DLD1 (cell line): ENCODE results near the gene RADIL.

Experiments used
- in situ Hi-C: cut with HindIII; loops from 2 replicates; pipeline ENCODE4 v1.10.0; 2017; ENCODE audit warnings: low sequenced_read_pairs

Gene RADIL

DNA sequence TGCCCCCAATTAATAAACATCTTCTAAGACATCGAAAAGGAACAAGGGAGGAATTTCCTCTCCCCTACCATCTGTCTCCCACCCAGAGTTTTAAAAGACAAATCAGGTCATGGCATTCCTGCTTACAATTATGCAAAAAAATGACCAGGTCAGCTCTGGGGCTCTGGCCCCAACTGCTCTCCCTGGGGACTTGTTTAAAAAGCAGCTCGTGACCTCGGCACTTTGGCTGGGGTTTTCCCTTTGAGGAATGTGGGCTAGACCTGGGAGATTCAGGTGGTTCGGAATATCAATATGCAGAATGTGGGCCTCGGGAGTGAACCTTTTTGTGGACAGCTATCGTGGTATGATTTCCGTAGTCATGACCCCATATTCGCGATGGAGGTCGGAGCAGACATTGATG is 648 bp upstream of the RADIL start:
- in situ Hi-C loops, result no loop called here

DNA sequence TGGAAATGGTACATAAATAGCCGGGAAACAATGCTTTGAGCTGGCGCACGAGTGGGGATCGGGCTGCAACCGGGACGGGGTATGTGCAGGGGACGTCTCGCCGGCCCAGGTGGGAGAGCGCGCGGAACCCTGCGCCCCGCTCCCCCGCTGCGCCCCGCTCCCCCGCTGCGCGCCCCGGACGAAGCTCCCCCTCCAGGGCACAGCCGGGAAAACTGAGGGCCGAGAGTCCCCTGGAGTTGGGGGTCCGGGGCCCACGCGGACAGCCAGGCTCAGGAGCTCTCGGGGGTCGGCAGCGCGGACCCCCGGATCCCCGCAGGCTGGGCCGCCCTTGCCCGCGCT is 514 bp downstream of the RADIL start:
- in situ Hi-C loops, result no loop called here

DNA sequence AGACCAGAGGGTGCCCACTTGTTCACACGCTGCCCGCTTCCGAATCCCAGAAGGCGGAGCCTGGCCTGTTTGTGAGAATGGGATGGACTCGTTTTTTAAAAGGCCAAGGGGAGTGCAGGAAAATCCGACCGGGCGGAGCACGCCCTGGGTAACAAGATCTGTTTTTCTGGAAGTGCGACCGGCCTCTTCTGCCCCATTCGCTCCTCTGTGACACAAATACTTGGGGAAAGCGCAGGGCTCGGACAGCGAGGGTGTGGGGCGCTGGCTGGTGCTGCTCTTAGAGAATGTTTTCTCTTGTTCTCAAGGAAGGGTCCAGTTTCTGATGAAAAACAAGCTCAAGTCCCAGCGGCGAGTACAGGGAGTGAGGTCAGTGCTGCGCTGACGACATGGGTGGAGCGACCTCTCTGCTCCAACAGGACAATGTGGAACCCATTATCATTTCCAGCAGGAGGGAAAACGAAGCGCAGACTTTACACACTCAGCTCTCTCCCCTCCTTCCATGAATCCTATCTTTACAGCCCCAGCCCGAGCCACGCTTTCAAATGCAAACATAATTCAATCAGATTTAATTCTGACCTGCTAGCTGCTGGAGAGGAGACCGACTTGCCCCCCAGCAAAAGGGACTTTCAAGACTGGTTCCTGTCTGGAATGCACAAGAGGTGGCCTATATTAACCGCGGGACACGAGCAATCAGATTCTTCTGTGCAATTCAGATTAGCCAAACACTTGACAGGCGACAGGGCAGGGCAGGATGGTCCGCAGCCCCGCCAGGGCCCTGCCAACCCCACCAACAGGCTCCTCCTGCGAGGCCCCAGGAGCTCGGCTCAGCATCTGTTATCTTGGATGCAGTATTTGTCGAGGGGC is 1.1 kb downstream of the RADIL start:
- in situ Hi-C loops, result no loop called here

DNA sequence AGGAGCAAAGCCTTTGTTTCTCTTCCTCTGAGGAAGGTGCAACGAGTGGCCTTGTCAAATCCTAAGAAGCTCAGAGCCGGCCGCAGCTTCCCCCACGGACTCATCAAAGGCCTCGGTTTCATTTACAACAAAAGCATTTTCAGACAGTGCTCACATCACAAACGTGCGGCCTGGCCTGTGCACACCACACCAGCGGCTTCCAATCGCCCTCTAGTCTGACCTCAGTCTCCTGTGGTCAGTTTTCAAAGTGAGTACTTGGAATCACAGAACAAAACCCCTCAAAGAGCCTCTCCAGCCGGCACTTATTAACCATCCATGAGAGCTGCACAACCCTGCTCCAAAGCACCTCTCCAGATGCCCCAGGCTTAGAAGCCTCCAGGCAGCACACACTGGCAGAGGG is 3.3 kb downstream of the RADIL start:
- in situ Hi-C loops, result no loop called here

DNA sequence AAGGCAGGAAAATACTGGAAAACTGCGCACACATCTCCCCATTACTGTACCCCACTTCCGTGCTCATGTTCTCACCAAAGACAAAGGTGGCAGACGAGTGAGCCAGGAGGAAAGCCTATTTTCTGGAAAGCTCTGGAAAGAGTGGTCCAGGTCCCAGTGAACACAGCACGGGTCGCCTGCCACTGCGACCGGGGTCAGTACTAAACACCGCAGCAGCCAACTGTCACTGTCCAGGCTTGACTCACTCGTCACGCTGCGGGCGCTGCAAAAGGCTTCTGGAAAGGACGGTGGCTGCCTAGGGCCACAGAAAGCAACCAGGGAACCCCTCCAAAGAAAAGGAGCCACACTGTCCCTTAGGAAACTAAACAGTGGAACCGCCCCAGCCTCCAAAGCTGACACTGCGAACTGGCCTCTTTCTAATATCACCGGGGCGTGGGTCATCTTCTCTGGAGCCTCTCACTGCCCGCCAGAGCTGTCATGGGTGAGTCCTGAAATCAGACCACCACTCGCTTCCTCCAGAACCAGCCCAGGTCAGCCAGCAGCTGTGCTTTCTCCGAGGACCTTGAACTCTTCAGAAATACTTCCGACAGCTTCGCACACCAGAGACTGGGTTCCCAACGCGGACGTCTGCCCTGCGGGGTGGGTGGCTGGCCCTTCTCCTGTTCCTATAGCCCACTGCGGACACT is 4.0 kb downstream of the RADIL start:
- in situ Hi-C loops, result no loop called here

DNA sequence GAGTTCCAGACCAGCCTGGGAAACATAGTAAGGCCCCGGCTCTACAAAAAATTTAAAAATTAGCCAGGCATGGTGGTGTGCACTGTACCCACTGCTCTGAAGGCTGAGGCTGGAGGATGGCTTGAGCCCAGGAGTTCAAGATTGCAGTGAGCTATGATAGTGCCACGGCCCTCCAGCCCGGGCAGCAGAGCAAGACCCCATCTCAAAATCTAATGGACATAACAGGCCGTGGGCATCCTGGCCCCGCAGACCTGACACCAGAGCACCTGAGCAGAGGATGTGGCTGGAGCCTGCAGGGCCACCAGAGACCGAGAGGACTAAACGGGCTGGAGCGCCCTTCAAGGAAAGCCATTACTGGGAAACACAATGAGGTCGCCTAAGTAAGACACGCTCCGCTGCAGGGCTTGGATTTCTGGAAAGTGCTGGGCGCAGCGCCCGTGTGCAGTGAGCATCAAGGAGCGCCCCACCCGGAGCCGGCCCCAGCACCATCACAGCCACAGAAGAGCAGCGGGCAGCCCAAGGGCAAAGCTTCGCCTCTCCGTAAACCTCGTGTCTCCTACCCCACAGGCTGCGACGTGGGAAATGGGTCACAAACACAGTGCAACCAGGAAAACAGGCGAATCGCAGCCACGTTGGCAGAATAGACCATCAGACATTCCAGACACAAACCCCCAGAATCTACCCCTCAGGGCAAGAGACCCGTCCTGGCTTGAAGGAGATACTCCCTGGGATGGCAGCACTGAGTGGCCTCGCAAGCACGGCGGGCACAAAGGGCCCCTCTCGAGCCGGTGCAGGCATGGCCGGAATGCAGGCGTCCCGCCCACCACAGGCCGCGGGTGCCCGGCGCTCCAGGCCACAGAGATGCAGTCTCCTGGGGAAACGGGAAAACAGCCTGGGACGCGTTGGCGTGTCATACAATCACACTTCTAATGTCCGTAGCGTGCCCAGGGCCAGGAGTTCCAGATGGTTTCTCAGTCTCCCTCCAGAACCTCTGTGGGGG is 4.9 kb downstream of the RADIL start:
- in situ Hi-C loops, result no loop called here

DNA sequence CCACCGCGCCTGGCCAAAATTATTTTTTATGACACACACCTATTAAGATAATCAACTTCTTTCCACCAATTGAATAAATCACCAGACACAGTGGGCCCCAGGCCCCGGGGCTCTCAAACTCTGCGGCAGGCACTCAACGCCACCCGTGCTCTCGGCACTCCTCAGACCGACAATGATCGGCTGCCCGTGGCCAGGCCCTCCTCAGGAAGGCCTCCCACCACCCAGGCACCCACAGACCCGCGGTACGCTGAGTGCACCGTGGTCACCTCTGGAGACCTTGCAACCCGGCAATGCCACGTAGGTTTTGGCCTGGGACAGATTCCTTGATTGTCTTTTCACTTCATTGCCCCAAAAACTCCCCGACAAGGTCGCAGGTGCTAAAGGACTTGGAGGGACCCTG is 6.9 kb downstream of the RADIL start:
- in situ Hi-C loops, result no loop called here

DNA sequence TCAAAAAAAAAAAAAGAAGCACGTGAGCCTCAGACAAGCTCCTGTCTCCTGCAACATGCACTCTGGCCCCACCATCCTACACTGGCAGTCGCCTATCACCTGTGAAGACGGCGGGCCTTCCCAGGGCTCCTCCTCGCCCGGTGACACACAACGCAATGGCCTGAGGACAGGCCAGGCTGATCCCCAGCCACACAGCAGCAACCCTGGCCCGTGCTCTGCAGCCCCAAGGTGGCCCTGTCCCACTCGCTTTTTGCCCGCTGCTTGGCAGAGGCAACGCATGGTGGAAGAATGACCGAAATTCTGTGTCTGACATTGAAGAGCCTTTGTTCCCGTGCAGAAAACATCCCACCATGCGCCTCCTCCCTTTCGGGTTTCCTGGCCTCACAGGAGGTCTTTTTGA is 8.1 kb downstream of the RADIL start:
- in situ Hi-C loops, result no loop called here

DNA sequence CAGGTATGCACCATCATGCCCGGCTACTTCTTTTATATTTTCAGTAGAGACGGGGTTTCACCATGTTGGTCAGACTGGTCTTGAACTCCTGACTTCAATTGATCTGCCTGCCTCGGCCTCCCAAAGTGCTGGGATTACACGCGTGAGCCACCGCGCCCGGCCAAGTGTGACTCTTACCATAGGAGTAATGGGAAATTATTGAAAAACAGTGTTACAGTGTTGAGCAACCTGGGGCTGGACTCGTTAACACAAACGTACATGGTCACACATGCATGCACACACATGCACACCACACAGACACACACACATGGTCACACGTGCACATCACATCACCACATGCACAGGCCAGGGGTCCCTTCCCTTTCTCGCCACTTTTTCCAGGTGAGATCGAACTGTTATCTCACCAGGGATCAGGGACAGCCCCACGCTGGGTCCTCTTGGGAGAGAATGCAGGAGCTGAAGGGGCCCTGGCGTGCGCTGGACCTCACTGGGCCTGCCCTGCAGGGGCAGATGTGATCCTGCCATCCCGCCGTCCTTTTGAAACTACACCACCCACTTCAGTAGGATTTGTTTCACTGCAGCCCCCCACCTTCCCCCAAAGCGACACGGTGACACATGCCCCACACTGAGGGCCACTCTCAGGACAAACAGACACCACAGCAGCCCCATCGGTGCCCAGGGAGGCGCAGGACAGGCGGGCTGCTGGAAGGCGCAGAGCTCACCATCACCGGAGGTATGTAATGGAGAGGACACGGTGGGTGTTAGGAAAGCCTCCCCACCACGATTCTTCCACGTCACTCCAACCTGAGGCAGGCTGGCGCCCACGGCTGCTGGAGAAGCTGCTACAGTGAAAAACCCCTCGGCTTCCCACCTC is 10.2 kb downstream of the RADIL start:
- in situ Hi-C loops, result no loop called here

DNA sequence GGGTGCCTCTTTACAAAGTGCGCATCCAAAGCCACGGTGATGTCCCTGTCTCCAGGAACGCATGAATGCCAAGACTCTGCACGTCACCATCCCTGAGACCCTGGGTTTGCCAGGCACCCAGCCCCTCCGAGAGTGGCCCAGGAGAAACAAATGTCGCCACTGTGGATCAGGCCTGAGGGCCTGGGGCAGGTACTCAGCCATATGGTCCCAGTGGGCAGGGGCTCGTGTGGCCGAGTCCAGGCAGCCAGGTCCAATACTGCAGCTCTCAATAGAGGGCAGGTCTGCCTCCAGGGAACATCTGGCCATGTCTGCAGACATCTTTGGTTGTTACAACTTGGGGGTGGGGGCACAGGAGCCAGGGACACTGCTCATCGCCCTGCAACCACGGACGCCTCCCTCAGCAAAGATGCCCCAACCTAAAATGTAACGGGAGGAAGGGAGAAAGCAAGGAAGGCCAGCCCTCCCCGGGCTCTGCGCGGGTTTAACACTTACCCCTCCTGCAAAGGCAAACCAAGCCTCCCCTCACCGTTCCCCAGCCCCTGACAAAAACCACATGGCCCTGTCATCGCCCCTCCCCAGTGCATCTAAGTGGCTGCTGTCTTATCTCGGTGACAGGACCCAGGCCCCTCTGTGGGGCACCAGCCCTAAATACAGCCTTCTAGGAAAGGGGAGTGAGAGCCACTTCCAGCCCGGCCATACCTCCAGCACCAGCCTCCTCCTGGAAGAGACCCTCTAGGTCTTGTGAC is 11.4 kb downstream of the RADIL start:
- in situ Hi-C loops, result no loop called here

DNA sequence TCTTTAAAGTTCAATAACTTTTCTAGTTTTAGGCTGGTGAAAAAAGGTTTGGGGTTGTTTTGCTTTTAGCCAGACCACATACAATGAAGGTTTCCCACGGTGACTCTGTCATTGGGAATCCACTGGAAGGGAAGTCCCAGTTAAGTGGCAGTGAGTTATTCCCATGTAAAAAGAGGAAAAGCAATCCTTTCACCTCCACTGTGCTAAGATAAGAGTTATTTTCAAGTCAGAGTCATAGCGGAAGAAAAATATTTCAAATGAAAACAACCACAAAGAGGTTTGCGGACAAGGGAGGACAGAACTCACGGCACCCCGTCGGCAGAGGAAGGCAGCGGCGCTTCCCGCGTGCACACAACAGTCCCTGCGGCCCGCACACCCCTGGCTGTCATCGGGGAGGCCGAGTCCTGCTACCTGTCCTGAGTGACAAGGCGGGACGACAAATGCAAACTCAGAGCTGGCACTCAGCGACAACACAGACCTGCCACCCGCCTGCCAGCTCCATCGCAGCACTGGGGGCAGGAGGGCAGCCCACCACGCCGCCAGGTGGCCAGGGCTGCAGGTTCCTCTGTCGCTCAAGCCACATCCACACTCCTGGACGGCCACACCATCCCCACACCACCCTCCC is 12.3 kb downstream of the RADIL start:
- in situ Hi-C loops, result no loop called here

DNA sequence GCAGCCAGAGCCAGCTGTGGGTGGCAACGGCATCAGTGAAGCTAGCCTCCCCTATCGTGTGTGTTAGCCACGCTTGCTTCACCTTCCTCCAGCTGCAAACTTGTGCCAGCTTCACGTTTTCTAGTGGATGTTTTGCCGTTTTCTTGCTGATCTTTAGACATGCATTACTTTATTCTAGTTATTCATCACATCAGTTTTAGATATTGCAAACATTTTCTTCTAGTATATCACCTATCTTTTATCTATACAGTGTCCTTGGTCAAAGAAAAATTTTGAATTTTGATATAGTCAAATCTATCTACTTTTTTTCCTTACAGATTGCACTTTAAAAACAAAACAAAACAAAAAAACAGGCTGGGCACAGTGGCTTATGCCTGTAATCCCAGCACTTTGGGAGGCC is 15.0 kb downstream of the RADIL start:
- in situ Hi-C loops, result loop anchor here (10.0 kb wide), 1 partner anchor 196 kb away; no protein-coding TSS in a partner anchor

DNA sequence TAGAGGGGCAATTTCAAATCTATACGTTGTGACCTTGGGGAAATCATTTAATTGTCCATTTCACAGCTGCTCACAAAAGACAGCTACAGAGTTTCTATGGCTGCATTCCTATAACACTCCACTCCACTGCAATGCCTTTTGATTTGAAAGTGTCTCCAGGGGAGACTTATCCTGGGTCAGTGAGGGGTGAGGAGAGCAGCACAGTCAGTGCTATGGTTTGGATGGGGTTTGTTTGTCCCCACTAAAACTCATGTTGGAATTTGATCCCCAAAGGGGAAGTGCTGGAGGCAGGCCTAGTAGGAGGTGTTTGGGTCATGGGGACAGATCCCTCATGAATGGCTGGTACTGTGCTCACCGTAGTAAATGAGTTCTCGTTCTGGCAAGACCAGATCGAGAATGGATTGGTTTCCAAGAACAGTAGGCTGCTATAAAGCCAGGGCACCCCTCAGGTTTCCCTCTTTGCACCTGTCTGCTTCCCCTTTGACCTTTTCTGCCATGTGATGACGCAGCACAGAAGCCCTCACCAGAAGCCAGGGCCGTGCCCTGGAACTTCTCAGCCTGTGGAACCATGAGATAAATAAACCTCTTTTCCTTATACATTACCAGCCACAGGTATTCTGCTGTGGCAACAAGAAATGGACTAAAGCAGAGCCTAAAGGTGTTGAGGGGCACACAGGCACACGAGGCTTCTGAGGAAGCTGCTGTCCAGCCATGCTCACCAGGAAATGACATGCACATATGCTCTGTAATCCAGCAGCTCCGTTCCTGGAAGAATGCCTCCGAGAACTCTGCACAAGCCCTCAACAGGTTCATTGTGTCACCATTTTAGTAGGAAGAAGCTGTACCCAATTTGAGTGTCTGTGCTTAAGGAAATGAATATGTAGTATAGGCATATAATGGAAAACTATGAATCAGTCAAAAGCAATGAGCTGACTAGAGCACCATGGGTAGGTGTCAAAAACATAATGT is 16.7 kb downstream of the RADIL start:
- in situ Hi-C loops, result loop anchor here (10.0 kb wide), 1 partner anchor 198 kb away; no protein-coding TSS in a partner anchor

DNA sequence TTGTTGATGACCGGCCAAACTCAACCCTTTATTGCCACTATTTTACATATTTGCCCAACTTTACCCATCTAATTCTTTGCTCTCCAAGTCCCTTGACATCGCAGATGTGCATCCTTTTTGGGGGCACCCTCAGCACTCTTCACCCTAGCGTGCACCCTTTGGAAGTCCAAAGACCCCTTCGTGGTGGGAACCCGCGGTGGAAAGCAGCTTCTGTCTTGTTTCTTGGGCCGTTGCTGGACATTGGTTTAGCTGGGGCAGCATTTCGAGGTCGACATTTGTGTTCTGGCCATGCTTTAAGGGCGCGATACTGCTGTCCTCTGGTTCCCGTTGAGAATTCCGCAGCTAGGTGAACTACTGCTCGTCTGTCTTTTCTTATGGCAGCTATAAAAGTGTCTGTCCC is 21.4 kb downstream of the RADIL start:
- in situ Hi-C loops, result loop anchor here (10.0 kb wide), 1 partner anchor 203 kb away; no protein-coding TSS in a partner anchor

DNA sequence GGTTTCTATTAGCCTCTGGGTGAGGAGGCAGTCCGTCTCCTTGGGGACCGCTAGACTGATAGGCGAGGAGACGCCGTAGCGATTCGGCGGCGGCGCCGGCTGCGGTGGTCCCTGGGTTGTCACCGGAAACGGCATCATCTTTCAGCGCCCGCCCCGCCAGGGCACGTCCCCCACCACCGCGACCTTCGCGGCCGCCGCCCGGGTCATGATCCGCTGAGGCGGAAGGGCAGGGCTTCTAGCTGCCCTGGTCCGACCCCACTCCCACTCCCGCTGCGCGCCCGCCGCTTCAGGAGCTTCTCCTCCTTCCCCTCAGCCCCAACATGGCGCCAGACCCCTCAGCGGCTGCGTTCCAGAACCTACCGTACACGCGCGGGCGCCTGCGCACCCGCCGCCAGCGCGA is 21.8 kb downstream of the RADIL start, which contains the start of gene PAPOLB:
Gene PAPOLB (minus strand): TSS at position 358 of the 400 bp plus-strand sequence. CDS start 220 bp downstream, at position 138.
- in situ Hi-C loops, result loop anchor here (10.0 kb wide), 1 partner anchor 203 kb away; no protein-coding TSS in a partner anchor

DNA sequence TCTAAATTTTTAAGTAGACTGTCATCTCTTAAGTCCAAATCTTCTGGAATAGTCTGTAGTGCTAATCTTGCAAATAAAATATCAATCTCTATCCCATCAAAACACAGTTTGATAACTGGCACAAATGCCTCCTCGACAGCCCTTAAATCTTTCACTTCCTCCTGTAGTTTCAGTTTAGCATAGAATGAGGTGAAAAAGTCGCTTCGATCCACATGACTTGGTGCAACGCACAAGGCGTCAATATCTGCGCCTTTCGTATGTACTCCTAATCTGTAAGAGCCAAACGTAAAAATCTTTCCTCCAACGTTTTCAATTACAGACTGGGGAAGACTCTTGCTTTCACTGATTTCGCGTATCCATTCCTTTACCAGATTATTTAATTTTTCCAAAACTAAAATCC is 22.3 kb downstream of the RADIL start:
- in situ Hi-C loops, result loop anchor here (10.0 kb wide), 1 partner anchor 204 kb away; no protein-coding TSS in a partner anchor

DNA sequence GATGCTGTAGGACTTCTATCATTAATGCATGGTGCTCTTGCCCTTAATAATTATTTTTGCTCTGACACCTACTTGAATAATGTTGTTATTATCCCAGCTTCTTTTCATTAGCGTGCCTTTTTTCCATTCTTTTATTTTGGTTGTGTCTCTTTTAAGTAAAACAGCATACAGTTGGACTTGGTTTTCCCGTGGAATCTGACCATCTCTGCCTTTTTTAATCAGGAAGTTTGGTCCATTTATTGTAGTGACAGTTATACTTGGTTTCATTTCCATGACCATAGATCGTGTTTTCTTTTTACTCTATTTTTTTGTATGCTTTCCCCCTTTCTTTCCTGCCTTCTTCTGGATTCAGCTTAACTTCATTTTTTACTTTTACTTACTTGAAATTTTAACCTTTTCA is 26.3 kb downstream of the RADIL start:
- in situ Hi-C loops, result no loop called here
